GM10847 (cell line): ENCODE measurements around the gene PFN4.

Experiments
- POLR2A ChIP-seq: IDR thresholded peaks from 2 replicates; pipeline ENCODE4 v1.6.1; 2011; ENCODE audit not compliant: insufficient read length; ENCODE audit errors: extremely low read depth

The PFN4 gene

GRCh38 chr2:24122366-24123194, 554 bp downstream of the PFN4 start:
- TF ChIP-seq POLR2A, result no peak

- TF ChIP-seq POLR2A, result no peak
Observed at GRCh38 chr2:24121469-24121868, 1.7 kb downstream of the PFN4 start.

GRCh38 chr2:24121066-24121465, 2.1 kb downstream of the PFN4 start:
- TF ChIP-seq POLR2A, result no peak

GRCh38 chr2:24117902-24118301, 5.2 kb downstream of the PFN4 start:
- TF ChIP-seq POLR2A, result no peak

- no peak for TF ChIP-seq POLR2A
Observed at GRCh38 chr2:24115057-24115456, 8.1 kb downstream of the PFN4 start.

GRCh38 chr2:24111407-24111901, 11.7 kb downstream of the PFN4 start:
- TF ChIP-seq POLR2A, result no peak

GRCh38 chr2:24110660-24111303, 12.4 kb downstream of the PFN4 start:
- no peak for TF ChIP-seq POLR2A

- no peak for TF ChIP-seq POLR2A
Observed at GRCh38 chr2:24107336-24107735, 15.8 kb downstream of the PFN4 start.

- TF ChIP-seq POLR2A, result no peak
Observed at GRCh38 chr2:24106786-24107185, 16.3 kb downstream of the PFN4 start.

GRCh38 chr2:24105816-24106215, 17.3 kb downstream of the PFN4 start:
- no peak for TF ChIP-seq POLR2A

GRCh38 chr2:24104906-24105305, 18.2 kb downstream of the PFN4 start:
- no peak for TF ChIP-seq POLR2A

- no peak for TF ChIP-seq POLR2A
Observed at GRCh38 chr2:24104110-24104650, 19.0 kb downstream of the PFN4 start.

GRCh38 chr2:24102677-24103076, 20.5 kb downstream of the PFN4 start:
- TF ChIP-seq POLR2A, result no peak

- TF ChIP-seq POLR2A, result no peak
Observed at GRCh38 chr2:24101992-24102391, 21.1 kb downstream of the PFN4 start.

GRCh38 chr2:24088821-24089359, 34.2 kb downstream of the PFN4 start:
- no peak for TF ChIP-seq POLR2A

- TF ChIP-seq POLR2A, result no peak
Observed at GRCh38 chr2:24087032-24087431, 36.1 kb downstream of the PFN4 start.
